ENCODE measurements around the gene SLC2A4RG. TPM values are rescaled to one million over a fixed set of nuclear protein-coding genes. Genes with fewer than 3 reads are reported as not detected.
"Not testable (repeated sequence)": the region's sequence is repeated elsewhere in the genome, so short reads cannot be mapped to it uniquely, and the experiment has no call there.

SLC2A4RG gene
- total RNA-seq, 1 donor = 17.1 TPM

- H3K27me3 ChIP-seq (ENCODE audit: insufficient read depth, low read length) = no peaks in the 10 kb centered on the region
- H3K4me1 ChIP-seq (ENCODE audit: insufficient read depth, low read length) = no peaks in the 10 kb centered on the region
- H3K9me3 ChIP-seq (ENCODE audit: low read depth, low read length) = no peaks in the 10 kb centered on the region
- H3K4me3 ChIP-seq (ENCODE audit: low read length) = no peak overlapping the region
Measured at GRCh38 chr20:63767456-63767855, 27.9 kb downstream of the SLC2A4RG start.

GRCh38 chr20:63767886-63768285, 28.3 kb downstream of the SLC2A4RG start:
- no peaks in the 10 kb centered on the region for H3K27me3 ChIP-seq (ENCODE audit: insufficient read depth, low read length)
- no peak overlapping the region for H3K4me3 ChIP-seq (ENCODE audit: low read length)
- H3K9me3 ChIP-seq (ENCODE audit: low read depth, low read length) = no peaks in the 10 kb centered on the region
- no peaks in the 10 kb centered on the region for H3K4me1 ChIP-seq (ENCODE audit: insufficient read depth, low read length)

GRCh38 chr20:63768591-63769515, 29.3 kb downstream of the SLC2A4RG start:
- H3K9me3 ChIP-seq (ENCODE audit: low read depth, low read length) = no peaks in the 10 kb centered on the region
- no peaks in the 10 kb centered on the region for H3K4me1 ChIP-seq (ENCODE audit: insufficient read depth, low read length)
- H3K27me3 ChIP-seq (ENCODE audit: insufficient read depth, low read length) = no peaks in the 10 kb centered on the region
- H3K4me3 ChIP-seq (ENCODE audit: low read length) = no peak overlapping the region

GRCh38 chr20:63769891-63770474, 30.4 kb downstream of the SLC2A4RG start:
- Histone ChIP-seq H3K9me3 (ENCODE audit: low read depth, low read length) (no peaks in the 10 kb centered on the region), H3K4me1 (ENCODE audit: insufficient read depth, low read length) (no peaks in the 10 kb centered on the region), H3K4me3 (ENCODE audit: low read length) (no peak overlapping the region), H3K27me3 (ENCODE audit: insufficient read depth, low read length) (no peaks in the 10 kb centered on the region)

- Histone ChIP-seq H3K27me3 (ENCODE audit: insufficient read depth, low read length) (no peaks in the 10 kb centered on the region), H3K4me1 (ENCODE audit: insufficient read depth, low read length) (no peaks in the 10 kb centered on the region), H3K4me3 (ENCODE audit: low read length) (no peak overlapping the region), H3K9me3 (ENCODE audit: low read depth, low read length) (no peaks in the 10 kb centered on the region)
Measured at GRCh38 chr20:63771046-63771707, 31.6 kb downstream of the SLC2A4RG start.

- H3K9me3 ChIP-seq (ENCODE audit: low read depth, low read length) = no peaks in the 10 kb centered on the region
- no peak overlapping the region for H3K4me3 ChIP-seq (ENCODE audit: low read length)
- no peaks in the 10 kb centered on the region for H3K27me3 ChIP-seq (ENCODE audit: insufficient read depth, low read length)
- no peaks in the 10 kb centered on the region for H3K4me1 ChIP-seq (ENCODE audit: insufficient read depth, low read length)
Measured at GRCh38 chr20:63772781-63773518, 33.4 kb downstream of the SLC2A4RG start.

- Histone ChIP-seq H3K4me3 (ENCODE audit: low read length) (no peak overlapping the region), H3K9me3 (ENCODE audit: low read depth, low read length) (no peaks in the 10 kb centered on the region), H3K4me1 (ENCODE audit: insufficient read depth, low read length) (no peaks in the 10 kb centered on the region), H3K27me3 (ENCODE audit: insufficient read depth, low read length) (no peaks in the 10 kb centered on the region)
Measured at GRCh38 chr20:63773571-63774241, 34.1 kb downstream of the SLC2A4RG start.

- no peaks in the 10 kb centered on the region for H3K4me1 ChIP-seq (ENCODE audit: insufficient read depth, low read length)
Measured at GRCh38 chr20:63774306-63774705, 34.7 kb downstream of the SLC2A4RG start.

GRCh38 chr20:63775096-63775978, 35.8 kb downstream of the SLC2A4RG start:
- no peaks in the 10 kb centered on the region for H3K9me3 ChIP-seq (ENCODE audit: low read depth, low read length)
- H3K4me3 ChIP-seq (ENCODE audit: low read length) = no peak overlapping the region
- H3K4me1 ChIP-seq (ENCODE audit: insufficient read depth, low read length) = no peaks in the 10 kb centered on the region
- H3K27me3 ChIP-seq (ENCODE audit: insufficient read depth, low read length) = no peaks in the 10 kb centered on the region

More at GRCh38 chr20:63774306-63774705, 34.7 kb downstream of the SLC2A4RG start:
- H3K27me3 ChIP-seq (ENCODE audit: insufficient read depth, low read length) = no peaks in the 10 kb centered on the region
- H3K9me3 ChIP-seq (ENCODE audit: low read depth, low read length) = no peaks in the 10 kb centered on the region
- no peak overlapping the region for H3K4me3 ChIP-seq (ENCODE audit: low read length)

GRCh38 chr20:63776875-63777274, 37.3 kb downstream of the SLC2A4RG start:
- H3K27me3 ChIP-seq (ENCODE audit: insufficient read depth, low read length); H3K4me1 ChIP-seq (ENCODE audit: insufficient read depth, low read length); H3K4me3 ChIP-seq (ENCODE audit: low read length); H3K9me3 ChIP-seq (ENCODE audit: low read depth, low read length): not testable (repeated sequence)

- Histone ChIP-seq H3K27me3 (ENCODE audit: insufficient read depth, low read length) (no peaks in the 10 kb centered on the region), H3K4me3 (ENCODE audit: low read length) (no peak overlapping the region), H3K4me1 (ENCODE audit: insufficient read depth, low read length) (no peaks in the 10 kb centered on the region), H3K9me3 (ENCODE audit: low read depth, low read length) (no peaks in the 10 kb centered on the region)
Measured at GRCh38 chr20:63777614-63778013, 38.0 kb downstream of the SLC2A4RG start.

GRCh38 chr20:63778034-63778752, 38.6 kb downstream of the SLC2A4RG start:
- Histone ChIP-seq H3K4me1 (ENCODE audit: insufficient read depth, low read length) (no peaks in the 10 kb centered on the region), H3K27me3 (ENCODE audit: insufficient read depth, low read length) (no peaks in the 10 kb centered on the region), H3K4me3 (ENCODE audit: low read length) (no peak overlapping the region), H3K9me3 (ENCODE audit: low read depth, low read length) (no peaks in the 10 kb centered on the region)

- H3K9me3 ChIP-seq (ENCODE audit: low read depth, low read length) = no peaks in the 10 kb centered on the region
- H3K27me3 ChIP-seq (ENCODE audit: insufficient read depth, low read length) = no peaks in the 10 kb centered on the region
- no peaks in the 10 kb centered on the region for H3K4me1 ChIP-seq (ENCODE audit: insufficient read depth, low read length)
- H3K4me3 ChIP-seq (ENCODE audit: low read length) = no peak overlapping the region
Measured at GRCh38 chr20:63778857-63779256, 39.3 kb downstream of the SLC2A4RG start.
